ENCODE data around the gene UBE2D1.

UBE2D1 gene

DNA sequence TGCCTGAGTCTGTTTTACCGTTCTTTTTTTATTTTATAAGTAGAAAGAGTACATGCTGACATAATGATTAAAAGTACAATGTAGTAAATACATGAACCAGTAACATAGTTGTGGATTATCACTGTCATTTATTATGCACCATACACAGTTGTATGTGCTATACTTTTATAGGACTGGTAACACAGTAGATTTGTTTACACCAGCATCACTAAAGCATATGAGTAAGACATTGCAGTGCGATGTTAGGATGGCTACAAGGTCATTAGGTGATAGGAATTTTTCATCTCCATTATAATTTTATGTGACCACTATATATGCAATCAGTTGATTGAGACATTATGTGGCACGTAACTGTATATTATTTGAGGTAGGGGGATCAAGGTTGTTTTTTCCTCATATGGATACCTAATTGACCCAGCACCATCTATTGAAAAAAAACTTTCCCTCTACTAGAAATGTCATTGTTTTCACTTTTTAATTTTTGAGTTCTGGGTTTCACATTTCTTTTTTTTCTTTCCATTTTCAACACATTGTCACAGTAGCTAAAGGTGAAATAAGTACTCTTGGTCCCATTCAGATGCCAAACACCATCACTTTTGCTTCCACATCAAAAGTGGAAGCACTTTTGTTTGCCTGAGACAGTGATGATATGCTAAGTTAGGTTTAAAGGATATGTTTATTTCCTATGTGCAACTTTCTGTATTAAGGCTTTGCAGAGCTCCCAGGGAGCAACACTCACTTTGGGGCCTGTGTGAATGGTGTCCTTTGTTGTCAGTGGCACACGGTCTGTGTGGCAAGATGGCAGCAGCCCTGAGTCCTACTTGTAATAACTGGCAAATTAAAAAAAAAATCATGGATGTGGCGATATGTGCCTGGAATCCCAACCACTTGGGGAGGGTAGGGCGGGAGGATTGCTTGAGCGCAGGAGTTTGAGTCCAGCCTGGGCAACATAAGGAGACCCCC lies 17.1 kb downstream of the UBE2D1 start:
- no peaks in the 10 kb centered on the region for H3K9me3 Mint-ChIP-seq
- DNase-seq = no peak
- peaks cover 34% of the 10 kb centered on the region for H3K4me1 Mint-ChIP-seq
- H3K36me3 Mint-ChIP-seq (ENCODE audit: low read depth) = peaks cover 7% of the 10 kb centered on the region
- no peaks in the 10 kb centered on the region for H3K27me3 Mint-ChIP-seq
- no peak overlapping the region for H3K27ac Mint-ChIP-seq
- ATAC-seq = no peak
- H3K4me3 Mint-ChIP-seq = no peak overlapping the region

DNA sequence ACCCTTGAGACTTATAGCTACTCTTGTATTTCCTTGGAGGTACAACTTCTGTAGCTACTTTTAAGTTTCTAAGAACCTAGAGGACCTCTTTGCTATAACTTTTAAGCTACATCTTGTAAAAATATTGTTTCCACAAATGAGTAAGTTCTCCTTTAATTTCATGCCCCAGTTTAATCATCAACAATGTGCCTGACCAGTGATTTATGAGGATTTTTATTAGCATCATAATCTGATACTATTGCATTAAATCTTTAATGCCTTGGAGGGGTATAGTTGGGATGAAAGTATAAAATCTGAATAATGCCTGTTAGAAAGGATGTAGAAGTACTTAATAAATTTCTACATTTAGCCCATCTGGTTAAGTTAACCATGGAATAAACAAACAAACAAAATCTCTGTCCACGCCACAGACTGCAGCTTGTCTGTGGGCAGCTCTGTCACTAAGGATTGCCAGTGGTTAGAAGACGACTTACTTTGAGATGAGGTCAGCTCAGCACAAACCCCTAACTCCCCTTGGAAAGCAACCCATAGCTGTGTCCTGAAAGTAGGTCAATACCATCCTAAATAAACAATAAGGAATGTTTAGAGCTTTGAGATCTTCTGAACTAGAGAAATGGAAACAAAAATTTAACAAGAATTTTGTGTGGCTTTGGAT lies 18.3 kb downstream of the UBE2D1 start:
- DNase-seq (no peak), ATAC-seq (no peak)
- Mint-ChIP-seq H3K27me3 (no peaks in the 10 kb centered on the region), H3K4me1 (peaks cover 36% of the 10 kb centered on the region), H3K27ac (no peak overlapping the region), H3K4me3 (no peak overlapping the region), H3K9me3 (no peaks in the 10 kb centered on the region), H3K36me3 (ENCODE audit: low read depth) (peaks cover 4% of the 10 kb centered on the region)

DNA sequence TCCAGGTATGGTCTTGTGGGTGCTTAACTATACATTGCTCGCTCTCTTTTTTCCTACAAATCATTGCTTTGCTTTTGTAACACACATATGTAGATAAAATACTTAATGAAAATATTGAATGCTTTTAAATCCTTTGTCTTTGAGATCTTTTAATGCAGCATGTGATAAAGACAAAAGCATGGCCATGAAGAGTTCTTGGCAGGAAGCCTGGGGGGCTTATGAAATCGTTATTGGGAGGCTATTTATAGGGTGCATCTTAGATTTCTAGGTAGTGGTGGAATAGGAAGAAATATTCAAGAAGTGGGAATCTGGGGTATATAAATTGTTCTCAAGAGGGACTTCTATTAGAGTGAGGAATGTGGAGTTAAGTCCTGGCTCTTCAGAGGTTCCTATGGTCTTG lies 21.9 kb downstream of the UBE2D1 start:
- ATAC-seq = no peak
- no peak overlapping the region for H3K4me3 Mint-ChIP-seq
- H3K9me3 Mint-ChIP-seq = no peaks in the 10 kb centered on the region

DNA sequence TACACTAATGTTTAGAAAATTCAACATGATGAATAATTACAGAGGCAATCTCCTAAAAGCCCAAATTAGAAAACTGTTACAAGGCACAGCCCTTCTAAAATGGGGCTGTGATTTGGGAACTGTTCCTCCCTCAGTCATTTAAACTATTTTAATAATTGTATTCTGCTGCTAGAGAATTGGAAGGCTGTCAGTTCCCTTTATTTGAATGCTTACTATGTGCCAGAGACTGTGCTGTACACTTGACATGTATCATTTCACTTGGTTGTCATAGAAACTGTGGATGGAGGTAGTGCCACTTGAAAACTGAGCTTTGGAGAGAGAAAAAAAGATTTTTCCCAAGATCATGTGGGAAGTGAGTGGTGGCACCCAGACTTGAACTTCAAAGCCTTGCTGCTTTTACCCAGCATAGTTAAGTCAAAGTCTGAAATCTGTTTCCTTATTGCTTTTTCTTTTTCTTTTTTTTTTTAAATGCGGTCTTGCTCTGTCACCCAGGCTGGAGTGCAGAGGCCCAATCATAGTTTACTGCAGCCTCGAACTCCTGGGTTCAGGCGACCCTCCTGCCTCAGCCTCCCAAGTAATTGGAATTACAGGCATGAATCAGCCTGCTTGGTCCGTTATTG lies 23.6 kb downstream of the UBE2D1 start:
- Mint-ChIP-seq H3K4me3 (no peak overlapping the region), H3K27me3 (no peaks in the 10 kb centered on the region), H3K4me1 (peaks cover 41% of the 10 kb centered on the region), H3K27ac (no peak overlapping the region), H3K9me3 (no peaks in the 10 kb centered on the region), H3K36me3 (ENCODE audit: low read depth) (peaks cover 8% of the 10 kb centered on the region)
- no peak for DNase-seq
- ATAC-seq = no peak

More for the DNA sequence above, 21.9 kb downstream of the UBE2D1 start:
- DNase-seq = no peak
- no peak overlapping the region for H3K27ac Mint-ChIP-seq
- peaks cover 46% of the 10 kb centered on the region for H3K4me1 Mint-ChIP-seq
- H3K36me3 Mint-ChIP-seq (ENCODE audit: low read depth) = peaks cover 5% of the 10 kb centered on the region
- no peaks in the 10 kb centered on the region for H3K27me3 Mint-ChIP-seq

DNA sequence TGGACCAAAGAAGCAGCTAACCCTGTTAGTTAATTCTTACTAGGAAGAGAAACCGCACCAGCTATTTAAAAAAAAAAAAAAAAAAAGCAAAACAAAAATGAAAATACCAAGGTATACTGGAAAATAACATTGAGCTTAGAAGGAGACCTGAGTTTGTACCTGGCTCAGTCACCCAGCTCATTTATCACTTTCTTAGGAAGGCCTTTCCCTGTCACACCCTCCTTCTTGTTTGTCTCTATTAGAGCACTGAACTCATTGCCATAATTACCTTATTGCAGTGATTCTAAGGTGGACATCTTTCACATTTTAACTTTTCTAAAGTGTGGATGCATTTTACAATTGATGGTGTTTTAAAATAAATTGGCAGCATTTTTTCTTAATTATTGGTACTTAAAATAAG lies 24.1 kb downstream of the UBE2D1 start:
- DNase-seq (no peak), ATAC-seq (no peak)
- Mint-ChIP-seq H3K4me1 (peaks cover 41% of the 10 kb centered on the region), H3K27me3 (no peaks in the 10 kb centered on the region), H3K27ac (no peak overlapping the region), H3K36me3 (ENCODE audit: low read depth) (peaks cover 14% of the 10 kb centered on the region), H3K9me3 (no peaks in the 10 kb centered on the region), H3K4me3 (no peak overlapping the region)

DNA sequence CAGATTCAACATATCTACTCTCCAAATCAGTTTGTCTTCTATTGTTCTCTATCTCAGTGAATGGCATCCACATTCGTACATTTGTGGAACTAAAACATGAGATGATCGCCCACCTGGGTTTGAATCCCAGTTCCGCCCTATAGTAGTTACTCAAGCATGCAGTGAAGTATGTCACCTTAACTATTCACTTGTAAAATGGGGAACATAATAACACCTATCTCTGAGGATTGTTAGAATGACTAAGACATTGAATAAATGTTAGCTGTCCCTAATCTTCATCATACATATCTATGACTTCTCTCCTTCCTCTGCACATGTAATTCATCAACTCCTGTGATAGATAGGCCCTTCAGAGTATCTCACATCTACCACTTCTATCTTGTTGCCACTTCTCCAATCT lies 24.7 kb downstream of the UBE2D1 start:
- ATAC-seq (no peak), DNase-seq (no peak)
- H3K4me3 Mint-ChIP-seq = no peak overlapping the region
- no peak overlapping the region for H3K27ac Mint-ChIP-seq
- H3K9me3 Mint-ChIP-seq = no peaks in the 10 kb centered on the region
- H3K4me1 Mint-ChIP-seq = peaks cover 41% of the 10 kb centered on the region
- H3K36me3 Mint-ChIP-seq (ENCODE audit: low read depth) = peaks cover 18% of the 10 kb centered on the region
- no peaks in the 10 kb centered on the region for H3K27me3 Mint-ChIP-seq

DNA sequence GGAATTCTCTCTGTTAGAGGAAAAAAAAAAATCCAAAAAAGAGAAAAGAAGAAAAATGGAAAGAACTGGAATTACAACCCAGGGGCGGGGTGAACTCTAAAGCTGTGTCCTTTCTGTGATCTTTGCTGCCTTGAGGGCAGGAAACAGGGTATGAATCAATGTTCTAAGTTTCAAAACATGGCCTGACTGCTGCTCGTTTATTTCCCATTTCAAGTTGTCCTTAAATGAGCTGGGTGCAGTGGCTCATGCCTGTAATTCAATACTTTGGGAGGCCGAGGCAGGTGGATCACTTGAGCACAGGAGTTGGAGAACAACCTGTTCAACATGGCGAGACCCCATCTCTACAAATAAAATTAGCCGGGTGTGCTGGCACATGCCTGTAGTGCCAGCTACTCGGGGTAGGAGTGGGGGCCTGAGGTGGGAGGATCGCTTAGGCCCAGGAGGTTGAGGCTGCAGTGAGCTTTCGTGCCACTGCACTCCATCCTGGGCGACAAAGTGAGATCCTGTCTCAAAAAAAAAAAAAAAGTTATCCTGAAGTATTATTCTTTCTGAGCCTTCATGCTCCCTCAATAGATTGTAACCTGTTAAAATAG lies 25.7 kb downstream of the UBE2D1 start:
- Mint-ChIP-seq H3K9me3 (no peaks in the 10 kb centered on the region), H3K4me1 (peaks cover 36% of the 10 kb centered on the region), H3K27me3 (no peaks in the 10 kb centered on the region), H3K36me3 (ENCODE audit: low read depth) (peaks cover 24% of the 10 kb centered on the region), H3K4me3 (no peak overlapping the region), H3K27ac (no peak overlapping the region)
- no peak for DNase-seq
- ATAC-seq = peak; percentile 43

DNA sequence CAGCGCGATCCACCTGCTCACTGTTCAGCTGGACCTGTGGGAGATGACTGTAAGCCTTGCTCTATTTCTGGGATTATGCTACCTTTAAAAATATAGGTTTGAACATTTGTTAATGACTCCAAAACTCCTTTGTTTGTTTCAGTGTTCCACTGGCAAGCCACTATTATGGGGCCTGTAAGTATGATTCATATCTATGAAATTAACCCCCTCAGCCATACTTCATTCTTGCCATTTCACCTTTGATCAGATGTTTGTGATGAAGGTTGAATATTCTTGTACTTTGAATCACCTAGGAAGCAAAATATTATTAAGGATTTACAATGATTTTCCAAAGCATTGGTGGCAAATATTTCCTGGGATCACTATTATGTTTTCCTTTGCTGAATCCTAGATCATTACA lies 26.5 kb downstream of the UBE2D1 start:
- H3K4me1 Mint-ChIP-seq = peaks cover 35% of the 10 kb centered on the region
- H3K9me3 Mint-ChIP-seq = no peaks in the 10 kb centered on the region
- H3K27ac Mint-ChIP-seq = no peak overlapping the region
- ATAC-seq (no peak), DNase-seq (no peak)
- H3K27me3 Mint-ChIP-seq = no peaks in the 10 kb centered on the region
- H3K4me3 Mint-ChIP-seq = no peak overlapping the region
- peaks cover 24% of the 10 kb centered on the region for H3K36me3 Mint-ChIP-seq (ENCODE audit: low read depth)

DNA sequence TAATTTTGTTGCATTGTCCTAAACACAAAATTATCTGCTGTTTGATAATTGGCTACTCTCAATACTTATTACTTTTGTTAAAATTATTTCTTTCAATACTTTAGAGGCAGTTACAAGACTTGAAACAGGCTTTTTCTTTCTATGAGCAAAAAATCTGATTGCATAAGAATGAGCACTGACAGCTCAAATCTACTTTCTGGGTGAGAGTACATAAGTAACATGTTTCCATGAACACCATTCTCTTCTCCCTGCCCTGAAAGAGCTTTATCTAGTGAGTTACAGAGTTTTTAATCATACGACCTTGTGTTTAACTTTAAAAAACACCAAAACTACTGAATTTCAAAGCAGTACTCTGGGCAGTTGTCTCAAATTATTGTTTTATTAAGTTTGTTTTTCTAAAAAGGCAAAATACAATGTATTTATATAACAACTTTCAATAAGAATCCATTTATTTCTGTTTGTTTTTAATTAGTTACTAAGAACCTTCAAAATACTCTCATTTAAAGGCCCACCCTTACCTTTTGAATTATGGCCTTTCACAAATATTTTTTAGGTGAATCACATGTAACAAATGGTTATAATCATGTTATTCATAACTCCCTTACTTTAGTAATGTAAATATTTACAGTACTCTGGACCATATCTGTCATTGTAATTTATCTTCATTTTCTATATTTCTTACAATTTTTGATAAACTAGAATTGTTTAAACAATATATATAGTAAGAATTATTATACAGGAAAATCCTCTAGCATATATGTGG lies 27.4 kb downstream of the UBE2D1 start:
- H3K36me3 Mint-ChIP-seq (ENCODE audit: low read depth) = peaks cover 24% of the 10 kb centered on the region
- no peaks in the 10 kb centered on the region for H3K27me3 Mint-ChIP-seq
- no peak for DNase-seq
- no peak overlapping the region for H3K27ac Mint-ChIP-seq
- H3K9me3 Mint-ChIP-seq = no peaks in the 10 kb centered on the region
- no peak for ATAC-seq
- H3K4me1 Mint-ChIP-seq = peaks cover 30% of the 10 kb centered on the region
- H3K4me3 Mint-ChIP-seq = no peak overlapping the region

DNA sequence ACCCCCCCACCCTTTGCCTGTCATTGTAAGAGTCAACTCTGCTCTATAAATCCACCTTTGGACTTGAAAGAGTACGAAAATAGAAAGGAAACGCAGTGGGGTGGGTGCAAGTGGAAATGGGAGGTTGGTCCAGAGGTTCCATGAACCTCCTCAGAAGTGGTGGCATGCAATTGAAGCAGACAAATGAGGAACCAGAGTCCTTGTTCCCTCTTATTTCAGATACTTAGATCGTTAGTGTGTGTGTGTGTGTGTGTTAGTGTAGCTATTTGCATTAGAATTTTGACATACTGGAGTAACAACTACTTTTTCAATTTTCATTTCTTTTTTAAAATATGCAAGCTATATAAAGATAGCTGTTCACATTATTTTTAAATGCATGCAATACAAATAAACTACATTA lies 32.3 kb downstream of the UBE2D1 start:
- ATAC-seq (no peak), DNase-seq (no peak)
- no peaks in the 10 kb centered on the region for H3K4me1 Mint-ChIP-seq
- H3K27ac Mint-ChIP-seq = no peak overlapping the region
- H3K36me3 Mint-ChIP-seq (ENCODE audit: low read depth) = peaks cover 20% of the 10 kb centered on the region
- no peak overlapping the region for H3K4me3 Mint-ChIP-seq
- no peaks in the 10 kb centered on the region for H3K27me3 Mint-ChIP-seq
- H3K9me3 Mint-ChIP-seq = no peaks in the 10 kb centered on the region

DNA sequence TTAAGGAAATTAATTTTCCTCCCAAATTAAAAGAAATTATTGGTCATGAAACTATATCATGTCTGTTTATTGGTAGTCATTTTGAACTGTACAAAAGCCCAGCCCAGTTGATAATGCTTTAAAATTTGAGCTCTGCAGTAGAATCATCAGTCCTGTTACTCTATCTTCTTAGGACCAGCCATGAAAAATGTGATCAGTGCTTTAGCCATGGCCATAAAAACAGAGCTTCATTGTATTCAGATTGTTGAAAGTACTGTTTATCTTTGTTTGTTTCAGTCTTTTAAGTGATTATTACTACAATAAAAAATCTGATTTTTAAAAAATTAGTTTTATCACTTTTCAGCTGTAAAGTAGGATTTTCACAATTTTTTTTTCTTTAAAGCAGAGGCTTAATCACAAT lies 36.7 kb downstream of the UBE2D1 start:
- ATAC-seq (no peak), DNase-seq (no peak)
- Mint-ChIP-seq H3K27ac (no peak overlapping the region), H3K4me3 (no peak overlapping the region), H3K36me3 (ENCODE audit: low read depth) (no peaks in the 10 kb centered on the region), H3K4me1 (no peaks in the 10 kb centered on the region), H3K9me3 (no peaks in the 10 kb centered on the region), H3K27me3 (no peaks in the 10 kb centered on the region)

DNA sequence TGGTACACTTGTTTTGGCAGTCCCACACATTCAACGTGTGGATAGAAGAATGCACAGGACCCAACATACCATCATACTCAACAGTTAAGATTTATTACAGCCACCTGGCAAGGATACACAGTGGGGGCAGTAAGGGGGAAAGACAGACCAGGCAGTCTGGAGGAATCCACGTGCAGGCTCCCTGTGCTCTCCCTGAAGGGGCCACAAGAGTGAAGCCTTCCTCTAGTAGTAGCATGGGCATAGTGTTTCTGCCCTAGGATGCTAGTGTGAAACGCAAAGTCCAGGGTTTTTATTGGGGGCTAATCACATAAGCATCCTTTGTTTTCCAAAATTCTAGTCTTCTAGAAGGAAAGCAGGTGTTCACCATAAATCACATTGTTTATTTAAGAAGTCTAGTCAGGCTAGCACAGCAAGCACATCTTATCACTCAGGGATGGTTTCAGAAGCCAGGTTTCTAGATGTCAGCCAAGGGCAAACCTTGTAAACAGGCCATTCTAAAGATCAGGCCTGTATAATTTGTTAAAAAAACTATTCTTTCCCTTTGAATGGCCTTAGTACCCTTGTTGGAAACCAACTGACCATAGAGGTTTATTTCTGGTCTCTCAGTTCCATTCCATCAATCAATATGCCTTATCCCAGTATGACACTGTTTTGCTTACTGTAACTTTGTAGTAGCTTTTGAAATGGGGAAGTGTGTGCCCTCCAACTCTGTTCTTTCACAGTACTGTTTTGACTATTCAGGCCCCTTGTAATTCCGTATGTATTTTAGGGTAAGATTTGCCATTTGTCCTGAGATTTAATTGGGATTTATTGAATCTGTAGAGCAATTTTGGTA lies 38.0 kb downstream of the UBE2D1 start:
- ATAC-seq (no peak), DNase-seq (no peak)
- H3K27me3 Mint-ChIP-seq = no peaks in the 10 kb centered on the region
- no peak overlapping the region for H3K27ac Mint-ChIP-seq
- no peaks in the 10 kb centered on the region for H3K4me1 Mint-ChIP-seq
- H3K9me3 Mint-ChIP-seq = no peaks in the 10 kb centered on the region
- no peaks in the 10 kb centered on the region for H3K36me3 Mint-ChIP-seq (ENCODE audit: low read depth)
- no peak overlapping the region for H3K4me3 Mint-ChIP-seq

DNA sequence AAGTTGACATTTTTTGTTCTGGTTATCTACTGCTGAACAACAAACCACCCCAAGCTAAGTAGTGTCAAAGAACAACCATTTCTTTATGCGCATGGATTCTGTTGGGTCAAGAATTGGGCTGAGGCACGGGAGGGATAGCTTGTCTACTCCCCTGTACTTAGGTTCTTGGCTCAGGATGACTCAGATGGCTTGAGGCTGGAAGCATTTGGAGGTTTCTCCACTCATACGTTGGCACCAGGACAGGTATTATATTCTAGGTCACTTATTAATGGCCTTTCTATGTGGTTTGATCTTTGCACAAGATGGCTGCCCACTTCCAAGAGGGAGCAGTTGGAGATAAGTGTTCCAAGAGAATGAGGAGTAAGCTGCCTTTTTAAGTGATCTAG lies 38.6 kb downstream of the UBE2D1 start:
- H3K36me3 Mint-ChIP-seq (ENCODE audit: low read depth) = no peaks in the 10 kb centered on the region
- ATAC-seq (no peak), DNase-seq (no peak)
- no peak overlapping the region for H3K27ac Mint-ChIP-seq
- no peaks in the 10 kb centered on the region for H3K27me3 Mint-ChIP-seq
- H3K9me3 Mint-ChIP-seq = no peaks in the 10 kb centered on the region
- H3K4me1 Mint-ChIP-seq = no peaks in the 10 kb centered on the region
- no peak overlapping the region for H3K4me3 Mint-ChIP-seq
